Type B pancreatic cell (in vitro differentiated cells): ENCODE results near the gene CIC. TPM values are rescaled to one million over a fixed set of nuclear protein-coding genes. Genes with fewer than 3 reads are reported as not detected.

Source experiments
- DNase-seq: peaks from one replicate; pipeline ENCODE4 v3.0.0; 2021; ENCODE audit warnings: mixed read lengths; ENCODE audit not compliant: unreplicated experiment; ENCODE audit errors: extremely low spot score
- H3K27ac Mint-ChIP-seq: 2 replicates; pipeline ENCODE4 v1.8.0; 2021; ENCODE audit warnings: mild to moderate bottlenecking, mixed read lengths
- H3K27me3 Mint-ChIP-seq: 2 replicates; pipeline ENCODE4 v1.8.0; 2021; ENCODE audit warnings: mixed read lengths
- H3K36me3 Mint-ChIP-seq: 2 replicates; pipeline ENCODE4 v1.8.0; 2021; ENCODE audit warnings: mixed read lengths
- H3K4me1 Mint-ChIP-seq: one replicate; pipeline ENCODE4 v1.8.0; 2021; ENCODE audit warnings: mixed read lengths; ENCODE audit not compliant: unreplicated experiment
- H3K4me3 Mint-ChIP-seq: 2 replicates; pipeline ENCODE4 v1.8.0; 2021; ENCODE audit warnings: mild to moderate bottlenecking, mixed read lengths
- H3K9me3 Mint-ChIP-seq: 2 replicates; pipeline ENCODE4 v1.8.0; 2021; ENCODE audit warnings: mixed read lengths
- CTCF ChIP-seq: fragments of 200-600 bp; sonication (generic); conservative IDR thresholded peaks from 2 replicates; pipeline ENCODE4 v1.5.0; 2021; ENCODE audit warnings: antibody characterized with exemption, mild to moderate bottlenecking
- total RNA-seq: library from RNA; stranded (reverse); gene quantifications from 2 replicates; pipeline ENCODE4 v1.2.1, GENCODE V29; 2021; ENCODE audit warnings: low replicate concordance

The CIC gene
- total RNA-seq, 1 donor from 2014 or later, result 70.3 TPM

- Mint-ChIP-seq H3K36me3 (peaks cover 11% of the 10 kb centered on the region), H3K9me3 (no peaks in the 10 kb centered on the region), H3K4me1 (peaks cover 8% of the 10 kb centered on the region), H3K4me3 (no peak overlapping the region), H3K27ac (no peak overlapping the region), H3K27me3 (no peaks in the 10 kb centered on the region)
- DNase-seq, result no peak
- TF ChIP-seq CTCF, result no peak
Measured at GRCh38 chr19:42295342-42295741, 26.3 kb downstream of the CIC start.

DNA sequence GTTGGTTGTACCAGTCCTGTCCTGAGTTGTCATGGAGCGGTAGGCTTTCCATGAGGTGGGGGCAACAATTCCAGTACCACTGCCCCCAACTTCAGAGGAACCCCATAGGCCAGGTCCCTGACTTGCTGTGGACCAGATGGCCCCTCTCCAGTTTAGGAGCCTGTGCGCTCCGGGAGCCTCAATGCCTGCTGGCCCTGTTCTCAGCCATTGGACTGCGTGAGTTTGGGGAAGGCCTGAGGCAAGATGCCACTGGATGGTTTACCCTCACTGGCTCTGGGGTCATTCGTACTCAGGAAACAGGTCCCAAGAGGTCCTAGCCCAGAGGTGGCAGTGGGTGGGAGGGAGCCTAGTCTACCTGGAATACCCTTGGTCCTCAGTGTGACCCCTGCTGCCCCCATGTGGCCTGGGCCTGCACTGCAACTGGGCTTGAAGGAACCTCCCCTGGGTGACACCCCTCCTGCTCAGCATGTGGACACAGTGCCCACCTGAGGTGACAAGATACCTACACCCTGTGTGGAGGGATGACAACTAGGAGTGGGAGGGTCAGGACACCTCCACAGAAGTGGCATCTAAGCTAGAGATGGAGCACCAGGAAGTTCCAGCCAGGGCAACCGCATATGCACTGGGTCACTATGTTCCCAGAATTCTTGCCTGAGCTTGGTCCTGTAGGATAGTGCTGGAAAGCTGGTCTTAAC lies 26.9 kb downstream of the CIC start:
- peak; percentile 89 for TF ChIP-seq CTCF
- Mint-ChIP-seq H3K36me3 (peaks cover 11% of the 10 kb centered on the region), H3K4me3 (no peak overlapping the region), H3K27me3 (no peaks in the 10 kb centered on the region), H3K27ac (no peak overlapping the region), H3K9me3 (no peaks in the 10 kb centered on the region), H3K4me1 (peaks cover 8% of the 10 kb centered on the region)
- peak; percentile 88 for DNase-seq

DNA sequence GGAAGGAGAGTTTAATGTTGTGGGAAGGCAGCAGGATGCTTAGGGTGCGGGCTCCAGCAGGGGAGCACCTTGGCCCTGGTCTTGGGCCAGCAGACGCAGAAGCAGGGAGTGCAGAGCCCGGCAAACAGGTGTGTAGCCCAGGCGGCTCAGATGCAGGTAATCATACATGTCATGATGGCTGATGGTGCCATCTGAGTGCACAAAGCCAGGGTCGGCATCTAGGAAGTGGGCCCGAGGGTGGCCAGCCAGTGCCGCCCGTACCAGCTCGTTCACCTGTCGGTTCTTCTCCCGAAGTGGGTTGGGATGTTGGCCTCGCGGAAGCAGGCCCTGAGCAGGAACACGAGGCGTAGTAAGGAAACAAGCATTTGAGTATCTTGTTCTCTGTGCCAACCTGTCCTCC lies 28.0 kb downstream of the CIC start:
- peak overlapping the region; percentile 62 for H3K4me3 Mint-ChIP-seq
- TF ChIP-seq CTCF, result no peak
- no peaks in the 10 kb centered on the region for H3K27me3 Mint-ChIP-seq
- DNase-seq, result no peak
- peaks cover 4% of the 10 kb centered on the region for H3K4me1 Mint-ChIP-seq
- peaks cover 6% of the 10 kb centered on the region for H3K36me3 Mint-ChIP-seq
- no peak overlapping the region for H3K27ac Mint-ChIP-seq
- no peaks in the 10 kb centered on the region for H3K9me3 Mint-ChIP-seq

DNA sequence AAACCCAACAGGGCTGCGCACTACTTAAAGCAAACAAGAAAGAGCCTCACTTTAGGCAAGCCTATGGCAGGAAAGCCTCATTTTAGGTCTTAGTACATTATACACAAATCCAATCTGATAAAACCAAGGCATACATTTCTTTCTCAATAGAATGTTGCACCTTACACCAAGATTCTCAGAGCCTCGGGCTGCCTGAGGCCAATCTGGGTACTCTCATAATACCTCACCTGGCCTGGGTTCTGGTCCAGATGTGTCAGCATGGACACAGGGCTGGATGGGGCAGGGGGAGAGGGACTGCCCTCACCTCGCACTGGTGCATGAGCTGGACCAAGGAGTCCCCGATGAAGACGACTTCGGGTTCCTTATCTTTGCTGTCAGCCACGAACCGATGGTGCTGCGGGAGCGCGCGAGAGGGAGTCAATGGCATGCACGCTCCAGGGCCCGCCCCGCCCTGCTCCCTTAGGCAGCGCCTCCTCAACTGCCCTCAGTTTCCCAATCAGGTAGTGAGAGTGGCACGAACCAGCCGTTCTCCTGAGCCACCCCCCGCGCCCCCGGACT lies 32.7 kb downstream of the CIC start, which contains the start of gene PRR19:
TSS of gene PRR19 (plus strand) at position 487 of the 558 bp plus-strand sequence. CDS start 7,453 bp downstream, outside the sequence.
- TF ChIP-seq CTCF, result no peak
- no peak for DNase-seq
- Mint-ChIP-seq H3K36me3 (peaks cover 5% of the 10 kb centered on the region), H3K4me3 (peak within 1 kb of the TSS; percentile 94), H3K9me3 (no peaks in the 10 kb centered on the region), H3K27ac (peak within 1 kb of the TSS; percentile 87), H3K27me3 (no peaks in the 10 kb centered on the region), H3K4me1 (peaks cover 17% of the 10 kb centered on the region)

- TF ChIP-seq CTCF, result no peak
- Mint-ChIP-seq H3K27me3 (no peaks in the 10 kb centered on the region), H3K9me3 (no peaks in the 10 kb centered on the region), H3K36me3 (peaks cover 3% of the 10 kb centered on the region), H3K4me1 (peaks cover 17% of the 10 kb centered on the region), H3K27ac (peak overlapping the region; percentile 87), H3K4me3 (peak overlapping the region; percentile 94)
- no peak for DNase-seq
Measured at GRCh38 chr19:42303101-42303464, 34.0 kb downstream of the CIC start.
